COLO668 (cell line): Measurements from ENCODE around the gene DCDC2.
A peak's percentile ranks its signal among the peaks of the same experiment; 100 is the strongest.
"Not testable (repeated sequence)": the region's sequence is repeated elsewhere in the genome, so short reads cannot be mapped to it uniquely, and the experiment has no call there.

Experiments
- DNase-seq: peaks from one replicate; lab custom pipeline; 2025; ENCODE audit not compliant: unreplicated experiment; lab: John Stamatoyannopoulos, UW

DCDC2 gene

DNA sequence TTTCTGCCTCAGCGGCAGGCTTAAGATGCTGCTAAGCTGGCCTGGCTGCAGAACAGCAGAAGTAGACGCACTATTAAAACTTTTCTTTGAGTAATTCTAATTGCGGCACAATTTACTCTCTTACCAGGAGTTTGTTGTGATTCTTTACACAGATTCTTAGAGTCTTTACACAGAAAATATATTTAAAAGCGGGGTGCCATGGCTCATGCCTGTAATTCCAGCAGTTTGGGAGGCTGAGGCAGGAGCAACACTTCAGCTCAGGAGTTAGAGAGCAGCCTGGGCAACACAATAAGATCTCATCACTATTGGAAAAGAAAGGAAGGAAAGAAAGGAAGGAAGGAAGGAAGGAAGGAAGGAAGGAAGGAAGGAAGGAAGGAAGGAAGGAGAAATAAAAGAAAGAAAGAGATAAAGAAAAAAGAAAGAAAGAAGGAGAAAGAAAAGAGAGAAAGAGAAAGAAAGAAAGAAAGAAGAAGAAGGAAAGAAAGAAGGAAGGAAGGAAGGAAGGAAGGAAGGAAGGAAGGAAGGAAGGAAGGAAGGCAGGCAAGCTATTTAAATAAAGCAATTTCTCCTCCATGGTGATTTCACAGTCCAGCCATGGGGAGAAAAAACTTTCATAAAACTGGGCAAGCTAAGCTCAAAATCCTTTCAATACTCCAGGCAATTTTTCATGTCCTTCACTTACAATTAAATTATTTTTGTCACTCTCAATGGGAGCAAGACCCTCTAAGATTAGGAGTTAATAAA is 23.8 kb upstream of the DCDC2 start:
- no peak for DNase-seq

DNA sequence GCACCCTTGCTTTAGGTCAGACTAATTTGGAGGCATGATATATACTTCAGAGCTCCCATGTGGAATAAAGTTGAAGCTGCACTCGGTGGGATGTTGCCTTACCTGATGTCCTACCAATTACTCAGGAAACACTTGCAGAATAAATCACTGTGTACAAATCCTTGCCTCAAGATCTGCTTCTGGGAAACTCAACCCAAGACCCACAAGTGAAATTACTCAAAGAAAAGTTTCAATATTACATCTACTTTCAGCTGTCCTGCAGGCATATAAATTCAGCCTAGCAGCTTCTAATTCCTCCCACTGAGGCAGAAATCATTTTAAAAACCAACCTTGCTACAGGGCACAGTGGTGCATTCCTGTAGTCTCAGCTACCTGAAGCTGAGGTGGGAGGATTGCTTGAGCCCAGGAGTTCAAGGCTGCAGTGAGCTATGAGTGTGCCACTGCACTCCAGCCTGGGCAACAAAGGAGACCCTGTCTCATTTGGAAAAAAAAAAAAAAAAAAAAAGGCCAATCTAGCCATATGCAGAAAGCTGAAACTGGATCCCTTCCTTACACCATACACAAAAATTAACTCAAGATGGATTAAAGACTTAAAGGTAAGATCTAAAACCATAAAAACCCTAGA is 20.7 kb upstream of the DCDC2 start:
- DNase-seq: no peak

DNA sequence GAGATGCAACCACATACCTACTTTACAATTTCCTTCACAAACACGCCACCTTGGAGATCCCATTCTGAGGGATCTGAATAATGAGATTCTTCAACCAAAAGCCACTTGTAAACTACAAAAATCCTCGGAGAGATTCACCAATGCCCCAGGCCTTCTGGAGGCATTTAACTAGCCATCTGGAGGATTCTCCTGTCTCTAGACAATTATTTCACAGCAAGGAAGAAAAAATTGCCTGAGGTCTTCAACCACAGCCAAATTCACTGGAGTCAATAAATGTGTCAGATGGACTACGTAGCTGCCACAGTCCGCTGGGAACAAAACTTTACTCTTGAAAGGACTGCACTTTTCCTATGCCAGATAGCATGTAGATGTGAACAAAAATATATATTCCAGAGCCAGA is 19.0 kb upstream of the DCDC2 start:
- DNase-seq: no peak

DNA sequence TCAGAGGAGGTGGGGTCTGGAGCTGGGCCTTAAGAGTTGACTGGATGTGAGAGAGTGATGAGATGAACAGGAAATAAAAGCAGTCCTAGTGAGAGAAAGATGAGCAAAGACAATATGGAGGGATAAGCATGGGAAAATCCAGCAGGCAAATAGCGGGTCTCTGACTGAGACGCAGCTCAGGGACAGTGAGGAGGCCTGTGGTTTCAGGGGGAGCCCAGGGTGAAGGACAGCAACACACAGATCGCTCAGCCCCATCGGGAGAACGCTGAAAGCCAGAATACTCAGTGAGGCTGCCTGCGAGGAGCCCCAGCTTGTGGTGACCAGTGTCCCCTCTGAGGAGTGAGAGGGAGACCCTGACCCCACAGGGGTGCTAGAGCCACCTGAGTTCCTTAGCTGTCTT is 16.8 kb upstream of the DCDC2 start:
- DNase-seq: no peak

DNA sequence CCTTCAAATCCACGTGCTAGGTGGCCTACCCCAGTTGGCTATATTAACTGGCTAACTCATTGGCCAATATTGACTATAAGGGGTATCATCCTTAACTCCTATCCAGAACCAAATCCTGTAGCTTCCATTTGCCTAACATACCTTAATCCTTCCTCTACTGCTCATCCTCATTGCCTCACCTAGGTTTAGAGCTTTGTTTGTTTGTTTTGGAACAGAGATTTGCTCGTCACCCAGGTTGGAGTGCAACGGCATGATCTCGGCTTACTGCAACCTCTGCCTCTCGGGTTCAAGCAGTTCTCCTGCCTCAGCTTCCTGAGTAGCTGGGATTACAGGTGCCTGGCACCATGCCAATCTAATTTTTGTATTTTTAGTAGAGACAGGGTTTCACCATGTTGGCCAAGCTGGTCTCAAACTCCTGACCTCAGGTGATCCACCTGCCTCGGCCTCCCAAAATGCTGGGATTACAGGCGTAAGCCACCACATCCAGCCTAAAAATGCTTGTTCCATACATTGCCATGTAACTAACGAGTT is 7.3 kb upstream of the DCDC2 start:
- DNase-seq: not testable (repeated sequence)

DNA sequence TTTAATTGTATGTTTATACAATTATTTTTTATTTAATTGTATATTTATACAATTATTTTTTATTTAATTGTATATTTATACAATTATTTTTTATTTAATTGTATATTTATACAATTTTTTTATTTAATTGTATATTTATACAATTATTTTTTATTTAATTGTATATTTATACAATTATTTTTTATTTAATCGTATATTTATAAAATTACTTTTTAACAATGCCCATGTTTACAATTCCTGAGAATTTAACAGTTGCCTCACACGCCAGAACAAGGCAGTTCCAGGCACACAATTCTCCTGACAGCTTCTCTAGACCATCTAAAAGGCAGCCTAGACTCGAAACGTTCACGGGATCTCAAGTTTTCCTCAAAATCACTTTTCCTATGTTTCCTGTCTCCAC is 4.5 kb upstream of the DCDC2 start:
- DNase-seq: not testable (repeated sequence)

DNA sequence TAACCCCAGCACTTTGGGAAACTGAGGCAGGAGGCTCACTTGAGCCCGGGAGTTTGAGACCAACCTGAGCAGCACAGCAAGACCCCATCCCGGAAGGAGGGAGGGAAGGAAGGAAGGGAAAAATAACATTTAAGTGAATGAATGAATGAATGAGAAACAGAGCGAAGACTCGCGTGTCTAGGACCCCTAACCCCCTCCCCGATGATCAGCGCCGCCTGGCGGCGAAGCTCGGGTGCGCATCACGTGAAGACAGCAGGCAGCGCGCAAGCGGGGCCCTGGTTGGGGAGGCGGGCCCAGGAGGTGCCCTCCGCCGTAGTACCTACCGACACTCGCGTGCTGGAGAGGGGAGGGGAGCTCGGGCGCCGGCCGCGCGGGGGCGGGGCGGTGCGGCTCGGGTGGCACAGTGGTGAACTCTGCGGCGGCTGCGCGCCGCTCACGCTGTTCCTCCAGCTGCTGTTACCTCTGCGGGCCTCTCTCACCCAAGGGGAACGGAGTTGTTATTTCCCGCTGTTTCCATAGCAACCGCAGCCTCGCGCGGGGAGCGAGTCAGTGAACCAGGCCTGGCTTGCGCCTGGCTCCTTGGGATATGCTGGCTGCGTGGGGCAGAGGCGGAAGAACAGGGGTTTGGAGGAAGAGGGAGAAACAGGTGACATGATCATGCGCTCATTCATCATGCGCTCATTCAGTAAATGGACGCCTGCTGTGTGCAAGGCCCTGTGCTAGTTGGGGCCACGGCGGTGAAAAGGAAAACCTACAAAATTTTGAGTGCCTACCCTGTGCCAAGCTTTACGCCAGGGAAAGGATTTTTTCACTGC is 2.0 kb upstream of the DCDC2 start:
- peak; percentile 99 for DNase-seq

DNA sequence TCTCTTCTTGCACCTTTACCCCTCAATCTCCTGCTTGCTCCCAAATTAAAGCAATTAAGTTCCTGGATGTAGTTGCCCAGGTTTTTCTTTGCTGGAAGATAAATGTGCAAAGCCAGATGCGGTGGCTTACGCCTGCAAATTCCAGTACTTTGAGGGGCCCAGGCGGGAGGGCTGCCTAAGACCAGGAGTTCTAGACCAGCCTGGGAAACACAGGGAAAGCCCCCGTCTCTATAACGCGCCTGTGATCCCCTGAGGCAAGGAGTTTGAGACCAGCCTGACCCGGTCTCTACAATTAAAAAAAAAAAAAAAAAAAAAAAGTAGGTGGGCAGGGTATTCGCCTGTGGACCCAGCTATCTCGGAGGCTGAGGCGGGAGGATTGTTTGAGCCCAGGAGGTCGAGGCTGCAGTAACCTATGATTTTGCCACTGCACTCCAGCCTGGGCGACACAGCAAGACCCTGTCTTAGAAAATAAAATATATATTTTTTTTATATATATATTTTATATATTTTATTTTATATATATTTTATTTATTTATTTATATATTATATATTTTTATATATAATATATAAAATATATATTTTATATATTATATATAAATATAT is 461 bp upstream of the DCDC2 start:
- DNase-seq: peak; percentile 42

DNA sequence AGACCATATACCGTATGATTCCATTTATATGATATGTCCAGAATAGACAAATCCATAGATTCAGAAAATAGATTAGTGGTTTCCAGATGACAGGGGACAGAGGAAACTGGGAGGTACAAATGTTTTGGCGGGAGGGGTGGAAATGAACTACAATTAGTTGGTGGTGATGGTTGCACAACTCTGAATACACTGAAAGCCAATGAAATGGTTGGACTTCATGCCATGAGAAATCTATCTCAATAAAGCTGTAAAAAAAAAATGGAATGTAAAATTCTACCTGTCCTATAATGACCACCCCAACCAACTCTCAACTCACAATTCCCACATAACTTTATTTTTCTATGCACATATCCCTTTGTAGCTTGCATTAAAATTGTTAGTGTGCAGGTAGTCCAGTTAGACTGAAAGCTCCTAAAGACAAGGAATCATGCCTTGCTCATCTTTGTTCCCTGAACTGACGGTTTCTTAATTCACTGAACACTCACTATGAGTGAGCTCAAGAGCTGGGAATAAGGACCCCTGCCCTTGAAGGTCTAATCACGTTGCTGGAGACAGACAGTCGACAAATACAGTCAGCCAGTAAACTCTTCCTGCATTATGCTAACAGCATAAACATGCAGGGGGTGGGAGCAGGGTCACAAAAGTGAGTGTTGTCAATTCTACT is 1.4 kb downstream of the DCDC2 start:
- DNase-seq: no peak

DNA sequence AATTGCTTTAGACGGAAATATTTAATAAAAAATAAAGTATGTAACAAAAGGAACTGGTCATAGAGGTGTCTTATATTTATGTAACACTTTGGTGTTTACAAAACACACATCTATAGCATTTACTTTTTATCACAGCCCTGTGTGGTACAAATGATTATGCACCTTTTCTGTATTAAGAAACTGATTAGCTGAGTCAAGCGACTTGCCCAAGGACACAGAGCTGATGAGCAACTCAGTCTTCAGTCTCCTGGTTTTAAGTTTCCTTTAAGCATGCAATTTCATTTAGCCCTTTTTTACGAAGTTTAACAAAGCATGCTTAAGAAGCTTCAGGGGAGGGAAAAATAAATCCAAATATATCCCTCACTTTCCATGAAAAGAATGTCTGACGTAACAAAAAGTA is 2.5 kb downstream of the DCDC2 start:
- no peak for DNase-seq

DNA sequence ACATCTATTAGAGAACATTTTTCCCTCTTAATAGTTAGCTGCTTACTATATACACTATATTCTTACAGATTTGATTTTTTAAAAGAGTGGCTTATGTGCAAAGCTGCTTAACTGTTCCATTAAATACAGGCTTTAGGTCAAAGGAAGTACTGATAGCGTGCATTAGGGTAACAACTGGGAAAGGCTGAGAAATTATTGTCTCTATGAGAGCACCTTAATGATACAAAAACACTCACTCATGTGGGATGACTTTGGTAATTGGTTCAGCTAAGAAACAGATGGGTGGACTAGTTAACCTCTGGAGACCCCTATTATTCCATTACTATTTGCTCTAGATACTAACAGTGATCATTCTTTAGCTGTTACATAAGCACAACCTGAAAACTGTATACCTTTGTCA is 4.0 kb downstream of the DCDC2 start:
- no peak for DNase-seq

DNA sequence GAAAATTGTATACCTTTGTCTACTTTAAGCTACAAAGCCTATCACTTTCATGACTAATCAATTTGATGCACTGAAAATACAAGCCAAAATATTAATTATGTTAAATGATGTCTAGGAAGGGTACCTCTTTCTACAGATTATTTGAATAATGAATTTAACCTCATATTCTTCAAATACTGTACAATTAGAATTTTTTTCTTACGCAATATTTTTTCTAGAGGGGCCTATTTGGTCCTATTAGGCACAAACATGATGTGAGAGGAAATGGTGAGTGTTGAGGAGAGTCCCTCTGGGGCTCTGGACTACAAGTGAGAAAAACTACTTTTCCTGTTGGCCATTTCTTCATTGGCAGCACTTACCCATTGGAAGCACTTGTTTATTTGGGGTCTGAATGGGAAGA is 5.4 kb downstream of the DCDC2 start:
- DNase-seq: no peak

DNA sequence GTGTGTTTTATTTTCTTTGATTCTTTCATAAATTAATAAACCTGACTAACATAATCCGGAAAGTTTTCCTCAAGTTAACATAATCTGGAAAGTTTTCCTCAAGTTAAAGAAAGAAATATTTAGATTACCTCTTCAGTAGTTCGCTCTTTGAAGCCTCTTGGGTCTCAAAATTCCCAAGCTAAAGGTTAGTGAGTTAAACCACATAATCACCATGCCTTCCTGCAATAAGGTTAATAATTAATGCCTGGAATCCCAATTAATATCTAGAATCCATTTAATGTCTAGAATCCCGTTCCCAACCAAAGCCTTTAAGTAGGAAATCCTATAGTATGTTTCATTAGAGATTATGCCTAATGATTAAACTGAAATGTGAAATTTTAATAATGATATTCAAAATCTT is 12.9 kb downstream of the DCDC2 start:
- DNase-seq: no peak

DNA sequence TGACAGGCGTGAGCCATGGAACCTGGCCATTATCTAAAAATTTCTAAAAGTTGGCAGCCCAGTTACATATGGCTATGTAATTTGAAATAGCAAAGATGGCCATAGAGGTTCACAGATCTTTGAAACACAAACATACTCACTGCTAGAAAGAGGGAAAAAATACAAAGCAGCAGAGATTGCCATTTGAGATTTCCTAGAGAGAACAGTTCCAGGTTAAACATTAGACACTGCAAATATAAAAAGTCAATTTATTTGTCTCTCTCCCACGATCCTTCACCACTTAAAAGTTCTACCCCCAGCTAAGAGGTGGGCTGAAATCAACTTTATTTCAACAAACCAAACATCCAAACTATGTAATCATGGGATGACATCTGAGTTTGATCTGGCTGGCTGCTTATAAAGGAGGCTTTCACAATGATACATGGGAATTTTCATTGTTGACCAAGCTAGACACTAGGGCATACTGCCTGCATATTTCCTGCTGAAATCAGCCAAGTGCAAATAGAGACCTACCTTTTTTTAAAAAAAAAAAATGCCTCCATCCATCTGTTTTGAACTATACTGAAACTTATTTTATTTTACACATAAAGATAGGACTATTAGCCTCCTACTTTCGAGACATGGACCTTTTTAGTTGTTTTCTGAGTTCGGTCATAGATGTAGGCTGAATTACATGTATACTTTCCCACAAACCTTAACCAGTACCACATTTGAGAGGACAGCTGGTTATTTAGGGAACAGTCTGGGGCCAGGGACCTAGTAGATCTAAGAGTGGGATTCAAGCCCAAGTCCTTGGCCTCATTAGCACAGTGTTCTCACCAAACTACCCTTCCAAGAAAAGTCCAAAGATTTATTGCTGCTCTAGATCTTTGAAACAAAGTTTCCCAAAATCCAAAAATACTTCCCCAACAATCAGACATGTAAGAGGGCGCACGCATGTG is 16.6 kb downstream of the DCDC2 start:
- no peak for DNase-seq

DNA sequence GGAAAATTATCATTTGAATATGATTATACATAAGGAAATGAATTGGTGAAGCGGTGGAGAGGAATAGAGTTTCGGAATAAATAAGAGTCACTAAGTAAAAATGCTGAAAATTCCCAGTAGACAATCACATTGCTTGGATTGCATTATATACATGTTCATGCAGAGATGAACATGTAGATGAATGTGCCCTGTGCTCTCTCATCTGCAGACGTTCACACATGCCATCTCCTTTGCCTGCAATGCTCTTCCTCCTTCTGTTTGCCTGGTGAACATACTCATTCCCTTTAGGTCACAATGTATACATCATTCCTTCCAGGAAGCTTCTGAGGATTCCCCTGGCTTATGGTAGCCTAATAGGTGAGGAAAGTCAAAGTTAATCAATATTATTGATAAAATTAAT is 17.9 kb downstream of the DCDC2 start:
- DNase-seq: no peak

DNA sequence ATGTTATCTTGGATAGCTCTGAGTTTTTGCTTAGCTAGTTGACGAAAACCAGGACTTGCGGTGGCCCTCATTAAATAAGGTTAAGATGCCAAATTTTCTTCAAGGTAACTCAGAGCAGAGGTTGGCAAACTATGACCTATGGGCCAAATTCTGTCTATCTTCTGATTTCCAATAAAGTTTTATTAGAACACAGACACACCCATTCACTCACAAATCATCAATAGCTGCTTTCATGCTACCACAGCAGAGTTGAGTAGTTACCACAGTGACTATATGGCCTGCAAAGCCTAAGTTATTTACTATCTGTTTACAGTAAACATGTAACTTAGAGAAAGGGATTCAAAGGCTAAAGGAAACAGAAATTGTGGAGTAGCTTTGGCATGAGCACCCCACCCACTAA is 23.6 kb downstream of the DCDC2 start:
- DNase-seq: no peak

DNA sequence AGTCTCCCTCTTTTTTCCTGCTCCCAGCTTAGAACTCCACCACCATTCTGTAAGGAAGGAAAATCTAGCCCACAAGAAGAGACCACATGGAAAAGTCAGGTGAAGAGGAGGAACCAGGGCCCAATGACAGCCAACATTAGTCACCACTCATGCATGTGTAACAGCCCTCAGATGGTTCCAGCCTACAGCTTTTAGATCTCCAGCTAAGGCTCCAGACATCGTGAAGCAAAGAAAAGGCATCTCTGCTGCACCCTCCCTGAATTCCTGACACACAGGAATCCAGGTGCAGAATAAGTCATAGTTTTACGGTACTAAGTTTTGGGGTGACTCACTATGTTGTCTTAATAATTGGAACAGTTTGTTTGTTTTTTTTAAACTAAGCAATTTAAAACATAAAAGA is 25.5 kb downstream of the DCDC2 start:
- DNase-seq: no peak

DNA sequence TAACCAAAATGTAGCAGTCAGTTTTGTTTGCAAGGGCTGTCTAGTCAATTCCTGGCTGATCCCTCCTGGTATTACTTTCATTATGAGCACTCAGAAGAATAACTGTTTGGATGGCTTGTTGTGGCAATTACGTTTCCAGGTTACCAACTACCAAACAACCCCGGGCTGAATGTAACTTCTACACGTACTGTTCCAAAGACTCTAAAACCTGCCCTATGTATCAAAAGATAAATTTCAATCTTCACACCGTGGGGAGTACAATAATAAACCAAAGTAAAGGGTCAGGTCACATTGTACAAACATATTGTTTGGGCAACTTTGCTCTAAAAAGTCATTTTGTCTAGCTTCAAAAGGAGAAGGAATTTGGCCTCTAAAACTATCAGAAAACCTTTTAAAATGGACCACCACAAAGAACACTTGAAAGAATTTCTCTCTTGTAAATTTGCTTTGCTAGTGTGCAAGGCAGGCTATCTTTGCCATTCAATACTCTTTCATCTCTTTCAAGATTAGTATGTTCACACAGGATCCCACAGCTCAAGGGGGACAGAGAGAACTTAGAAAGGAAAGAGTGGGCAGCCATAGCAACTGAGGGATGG is 27.6 kb downstream of the DCDC2 start:
- peak; percentile 24 for DNase-seq

DNA sequence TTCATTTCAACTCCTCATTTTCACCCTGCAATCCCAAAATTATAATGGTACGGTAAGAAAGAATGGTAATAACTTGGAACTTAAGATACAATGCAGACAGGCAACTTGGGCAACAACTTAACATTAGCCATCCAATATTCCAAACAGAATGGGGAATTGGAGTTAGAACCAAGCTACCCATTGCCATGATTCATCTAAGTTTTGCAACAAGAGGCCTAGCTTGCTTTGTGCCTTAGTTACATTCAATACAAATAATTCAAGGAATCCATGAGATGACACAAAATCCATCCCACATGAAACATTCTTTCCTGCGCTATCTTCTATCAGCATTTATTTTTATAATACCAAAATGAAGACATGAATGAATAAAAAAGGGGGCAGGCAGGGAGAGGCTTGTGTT is 28.4 kb downstream of the DCDC2 start:
- DNase-seq: no peak
